ENCODE measurements around the gene MEG3. TPM values are rescaled to one million over a fixed set of nuclear protein-coding genes. Genes with fewer than 3 reads are reported as not detected.

MEG3 gene
- 10 to 100 TPM; 38.8 to 77.4 (median 52.7) TPM for total RNA-seq

- TF ChIP-seq, protein P1, sequence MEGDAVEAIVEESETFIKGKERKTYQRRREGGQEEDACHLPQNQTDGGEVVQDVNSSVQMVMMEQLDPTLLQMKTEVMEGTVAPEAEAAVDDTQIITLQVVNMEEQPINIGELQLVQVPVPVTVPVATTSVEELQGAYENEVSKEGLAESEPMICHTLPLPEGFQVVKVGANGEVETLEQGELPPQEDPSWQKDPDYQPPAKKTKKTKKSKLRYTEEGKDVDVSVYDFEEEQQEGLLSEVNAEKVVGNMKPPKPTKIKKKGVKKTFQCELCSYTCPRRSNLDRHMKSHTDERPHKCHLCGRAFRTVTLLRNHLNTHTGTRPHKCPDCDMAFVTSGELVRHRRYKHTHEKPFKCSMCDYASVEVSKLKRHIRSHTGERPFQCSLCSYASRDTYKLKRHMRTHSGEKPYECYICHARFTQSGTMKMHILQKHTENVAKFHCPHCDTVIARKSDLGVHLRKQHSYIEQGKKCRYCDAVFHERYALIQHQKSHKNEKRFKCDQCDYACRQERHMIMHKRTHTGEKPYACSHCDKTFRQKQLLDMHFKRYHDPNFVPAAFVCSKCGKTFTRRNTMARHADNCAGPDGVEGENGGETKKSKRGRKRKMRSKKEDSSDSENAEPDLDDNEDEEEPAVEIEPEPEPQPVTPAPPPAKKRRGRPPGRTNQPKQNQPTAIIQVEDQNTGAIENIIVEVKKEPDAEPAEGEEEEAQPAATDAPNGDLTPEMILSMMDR (IDR thresholded peaks at IDR 0.05; ENCODE audit: low read depth), result no peak
These were observed at the start of gene MEG3 for GRCh38 chr14:100825713-100826331. Gene MEG3 (plus strand): TSS chr14:100826118.

- TF ChIP-seq, protein P1 (IDR thresholded peaks at IDR 0.05; ENCODE audit: low read depth), result no peak
These were observed 49.1 kb upstream of the MEG3 start for GRCh38 chr14:100776681-100777365.

GRCh38 chr14:100777366-100777817 is 48.5 kb upstream of the MEG3 start:
- TF ChIP-seq, protein P1 (IDR thresholded peaks at IDR 0.05; ENCODE audit: low read depth), result no peak

- TF ChIP-seq, protein P1 (IDR thresholded peaks at IDR 0.05; ENCODE audit: low read depth), result no peak
These were observed 47.9 kb upstream of the MEG3 start for GRCh38 chr14:100777818-100778525.

DNA sequence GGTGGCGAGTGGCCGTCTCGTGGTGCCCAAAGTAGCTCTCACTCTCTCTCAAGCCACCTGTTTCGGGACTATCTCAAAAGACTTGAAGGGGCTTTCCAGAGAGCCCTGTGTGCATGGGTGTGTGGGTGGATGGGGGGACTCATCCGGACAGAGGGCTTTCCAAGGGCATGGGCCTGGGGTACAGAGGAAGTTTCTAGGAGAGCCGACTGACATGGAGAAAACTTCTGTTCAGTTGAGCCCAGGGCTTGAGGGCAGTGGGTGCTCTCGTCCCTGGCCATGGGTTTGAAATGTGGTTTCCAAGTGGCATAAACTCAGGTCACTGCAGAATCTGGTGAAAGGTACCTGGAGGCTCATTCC is 47.4 kb upstream of the MEG3 start:
- TF ChIP-seq, protein P1 (IDR thresholded peaks at IDR 0.05; ENCODE audit: low read depth), result no peak

DNA sequence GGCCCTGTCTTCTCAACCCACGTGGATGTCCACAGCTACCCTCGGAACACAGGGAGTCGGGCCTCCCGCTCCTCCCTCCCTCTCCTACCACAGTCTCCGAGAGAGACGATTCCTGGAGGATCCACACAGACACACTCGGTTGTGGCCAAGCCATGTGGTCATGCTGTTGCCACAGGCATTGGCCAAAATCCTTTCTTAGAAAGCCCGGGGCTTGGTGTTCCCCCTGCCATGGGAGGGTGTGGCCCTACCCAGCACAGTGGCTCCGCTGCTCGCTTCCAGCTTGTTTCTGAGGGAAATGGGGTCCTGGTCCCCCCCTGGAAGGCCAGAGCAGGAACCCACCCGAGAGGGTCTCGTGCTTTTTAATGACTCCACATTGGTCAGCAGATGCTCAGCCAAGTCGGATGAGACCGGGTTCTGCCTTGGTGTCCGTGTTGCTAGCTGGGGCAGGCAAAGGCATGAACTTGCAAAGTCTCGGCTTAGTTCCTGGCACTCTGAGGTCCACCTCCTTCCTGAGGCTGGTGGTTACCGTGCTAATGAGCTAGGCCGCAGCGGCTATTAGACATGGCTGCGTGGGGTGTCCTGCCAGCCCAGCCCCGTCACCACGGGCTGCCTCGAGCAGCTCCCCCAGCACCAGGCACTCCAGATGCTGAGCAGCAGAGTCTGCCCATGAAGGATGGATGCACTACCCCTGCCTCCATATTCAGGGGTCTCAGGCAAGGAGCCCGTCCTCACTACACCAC is 46.8 kb upstream of the MEG3 start:
- TF ChIP-seq, protein P1 (IDR thresholded peaks at IDR 0.05; ENCODE audit: low read depth), result no peak

All from subcutaneous adipose tissue (tissue), 4 donors.